Measurements from ENCODE around the gene CLBA1.

The CLBA1 gene

DNA sequence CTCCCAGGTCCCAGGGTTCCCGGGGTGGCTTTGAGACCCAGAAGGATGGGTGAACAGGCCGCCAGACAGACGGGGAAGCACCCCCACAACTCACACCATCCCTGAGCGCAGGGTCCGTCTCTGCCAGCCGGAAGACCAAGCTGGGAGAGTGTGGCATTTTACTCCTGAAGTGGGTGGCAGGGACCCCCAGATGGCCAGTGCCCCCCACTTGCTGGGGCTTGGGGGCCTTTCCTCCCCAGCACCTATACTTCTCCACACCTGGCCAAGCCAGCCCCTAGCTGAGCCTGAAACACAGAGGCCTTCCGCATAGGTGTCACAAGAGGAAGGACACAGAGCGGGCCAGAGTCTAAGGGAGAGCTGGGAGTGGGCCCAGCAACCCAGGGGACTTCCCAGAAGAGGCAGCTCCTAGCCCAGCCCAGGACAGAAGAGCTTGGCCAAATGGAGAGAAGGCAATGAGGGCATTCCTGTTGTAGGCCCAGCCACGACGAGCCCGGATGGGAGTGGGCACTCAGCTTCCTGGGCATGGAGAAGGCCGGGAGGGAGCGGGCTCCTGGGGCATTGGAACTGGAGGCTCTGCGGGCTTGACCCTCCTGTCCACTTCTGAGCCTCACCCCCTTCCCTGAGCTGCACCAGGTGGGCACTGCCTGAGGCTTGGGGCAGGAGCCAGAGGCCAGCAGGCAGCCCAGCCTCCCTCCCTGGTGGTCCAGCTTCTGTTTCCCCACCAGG is 10.8 kb upstream of the CLBA1 start:
- no peaks in the 10 kb centered on the region for H3K9me2 ChIP-seq (replicated peaks; ENCODE audit: insufficient read depth, low read length)
- no peaks in the 10 kb centered on the region for H3F3A ChIP-seq (ENCODE audit: insufficient read depth, low read length)
- H3K9me3 ChIP-seq (replicated peaks; ENCODE audit: insufficient read depth, low read length) = no peaks in the 10 kb centered on the region
- H3K36me3 ChIP-seq (replicated peaks; ENCODE audit: insufficient read depth, low read length) = no peaks in the 10 kb centered on the region
- H3K4me1 ChIP-seq (ENCODE audit: low read length) = no peaks in the 10 kb centered on the region
- H3K79me2 ChIP-seq (ENCODE audit: low read length) = no peaks in the 10 kb centered on the region
- H3K9ac ChIP-seq (ENCODE audit: low read length) = no peak overlapping the region
- TF ChIP-seq EZH2phosphoT487 (IDR thresholded peaks at IDR 0.05; ENCODE audit: low read length) (no peak), EZH2 (optimal IDR thresholded peaks at IDR 0.05; ENCODE audit: low read depth, low read length) (no peak), CTCF (IDR thresholded peaks at IDR 0.05; ENCODE audit: low read length) (no peak)
- H3K4me2 ChIP-seq (ENCODE audit: low read depth, low read length) = no peak overlapping the region
- H3K27me3 ChIP-seq (replicated peaks; ENCODE audit: insufficient read depth, low read length) = peaks cover 9% of the 10 kb centered on the region; the same call in 1 of the 2 replicates
- H4K20me1 ChIP-seq (ENCODE audit: insufficient read depth, low read length) = no peaks in the 10 kb centered on the region
- DNase-seq = no peak
- no peak overlapping the region for H2AFZ ChIP-seq (ENCODE audit: low read length)
- no peak overlapping the region for H3K27ac ChIP-seq (ENCODE audit: low read length)
- H3K4me3 ChIP-seq (ENCODE audit: low read length) = no peak overlapping the region

- Histone ChIP-seq H2AFZ (ENCODE audit: low read length) (no peak overlapping the region), H3K27ac (ENCODE audit: low read length) (no peak overlapping the region), H3K9me3 (replicated peaks; ENCODE audit: insufficient read depth, low read length) (no peaks in the 10 kb centered on the region), H3K9ac (ENCODE audit: low read length) (no peak overlapping the region), H4K20me1 (ENCODE audit: insufficient read depth, low read length) (no peaks in the 10 kb centered on the region), H3K4me3 (ENCODE audit: low read length) (no peak overlapping the region), H3K36me3 (replicated peaks; ENCODE audit: insufficient read depth, low read length) (no peaks in the 10 kb centered on the region), H3K27me3 (replicated peaks; ENCODE audit: insufficient read depth, low read length) (peaks cover 8% of the 10 kb centered on the region; the same call in 1 of the 2 replicates), H3K79me2 (ENCODE audit: low read length) (no peaks in the 10 kb centered on the region), H3K4me1 (ENCODE audit: low read length) (no peaks in the 10 kb centered on the region), H3K9me2 (replicated peaks; ENCODE audit: insufficient read depth, low read length) (no peaks in the 10 kb centered on the region), H3F3A (ENCODE audit: insufficient read depth, low read length) (no peaks in the 10 kb centered on the region), H3K4me2 (ENCODE audit: low read depth, low read length) (no peak overlapping the region)
- TF ChIP-seq CTCF (IDR thresholded peaks at IDR 0.05; ENCODE audit: low read length) = no peak
- TF ChIP-seq EZH2phosphoT487 (IDR thresholded peaks at IDR 0.05; ENCODE audit: low read length) = no peak
- no peak for TF ChIP-seq EZH2 (optimal IDR thresholded peaks at IDR 0.05; ENCODE audit: low read depth, low read length)
- DNase-seq = no peak
Observed at GRCh38 chr14:104975481-104976197, 9.9 kb upstream of the CLBA1 start.

- no peak overlapping the region for H3K4me3 ChIP-seq (ENCODE audit: low read length)
- no peak overlapping the region for H3K9ac ChIP-seq (ENCODE audit: low read length)
- peak; percentile 42 for DNase-seq
- H3K4me1 ChIP-seq (ENCODE audit: low read length) = no peaks in the 10 kb centered on the region
- H3K36me3 ChIP-seq (replicated peaks; ENCODE audit: insufficient read depth, low read length) = no peaks in the 10 kb centered on the region
- TF ChIP-seq CTCF (IDR thresholded peaks at IDR 0.05; ENCODE audit: low read length) (peak; percentile 58), EZH2 (optimal IDR thresholded peaks at IDR 0.05; ENCODE audit: low read depth, low read length) (no peak)
- no peaks in the 10 kb centered on the region for H3F3A ChIP-seq (ENCODE audit: insufficient read depth, low read length)
- no peaks in the 10 kb centered on the region for H3K79me2 ChIP-seq (ENCODE audit: low read length)
- H2AFZ ChIP-seq (ENCODE audit: low read length) = no peak overlapping the region
- H3K27me3 ChIP-seq (replicated peaks; ENCODE audit: insufficient read depth, low read length) = peaks cover 8% of the 10 kb centered on the region; the same call in 1 of the 2 replicates
- no peaks in the 10 kb centered on the region for H3K9me3 ChIP-seq (replicated peaks; ENCODE audit: insufficient read depth, low read length)
- H3K27ac ChIP-seq (ENCODE audit: low read length) = no peak overlapping the region
- no peaks in the 10 kb centered on the region for H3K9me2 ChIP-seq (replicated peaks; ENCODE audit: insufficient read depth, low read length)
- H4K20me1 ChIP-seq (ENCODE audit: insufficient read depth, low read length) = no peaks in the 10 kb centered on the region
- no peak overlapping the region for H3K4me2 ChIP-seq (ENCODE audit: low read depth, low read length)
Observed at GRCh38 chr14:104976198-104977007, 9.2 kb upstream of the CLBA1 start.

All from MM.1S (cell line).